ENCODE results near the gene MBOAT2.

Gene MBOAT2

GRCh38 chr2:8805278-8806210, 197.9 kb downstream of the MBOAT2 start:
- no peak for DNase-seq

DNA sequence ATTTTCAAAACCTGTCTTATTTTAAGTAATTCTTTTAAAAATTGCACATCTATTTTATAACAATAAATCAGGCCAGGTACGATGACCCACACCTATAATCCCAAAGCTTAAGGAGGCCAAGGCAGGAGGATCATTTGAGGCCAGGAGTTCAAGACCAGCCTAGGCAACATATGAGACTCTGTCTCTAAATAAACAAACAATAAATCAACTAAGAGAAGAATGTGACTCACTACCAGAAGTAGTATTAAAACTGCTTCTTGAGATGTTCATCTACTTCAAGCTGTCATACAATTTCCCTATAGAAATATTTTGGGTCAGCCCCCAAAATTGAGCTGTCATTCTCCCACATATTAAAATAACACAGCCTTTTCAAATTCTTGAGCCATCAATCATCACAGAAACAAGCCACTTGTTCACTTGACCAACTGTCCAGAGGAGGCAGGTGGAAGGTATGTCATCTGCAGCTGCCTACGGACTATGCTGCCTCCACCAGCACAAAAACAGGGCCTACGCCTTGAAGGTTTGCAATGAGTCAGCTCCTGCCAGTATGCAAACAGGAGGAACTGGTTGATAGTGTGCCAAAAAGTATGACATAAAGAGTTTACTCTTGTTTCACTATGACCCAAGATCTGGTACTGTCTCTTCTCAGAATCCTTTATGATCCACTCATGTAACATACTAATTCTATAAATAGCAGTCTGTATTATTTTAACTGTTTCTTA, 199.7 kb downstream of the MBOAT2 start:
- no peak for DNase-seq

DNA sequence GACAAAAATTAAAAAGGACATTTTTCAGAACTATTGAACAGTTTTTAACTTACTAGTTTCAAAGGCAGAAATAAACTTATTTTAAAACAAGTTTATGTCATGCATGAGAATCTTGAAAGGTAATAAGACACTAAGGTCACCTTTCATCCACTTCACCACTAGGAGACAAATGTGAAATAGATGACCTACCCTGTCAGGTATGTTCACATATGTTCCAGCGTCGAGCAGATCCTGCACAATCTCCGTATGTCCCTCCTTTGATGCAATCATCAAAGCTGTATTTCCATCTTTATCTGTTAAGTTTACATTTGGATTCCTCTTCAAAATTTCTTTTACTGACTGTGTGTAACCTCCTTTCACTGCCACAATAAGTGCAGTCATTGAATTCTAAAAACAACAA, 200.7 kb downstream of the MBOAT2 start:
- DNase-seq: no peak
